ENCODE measurements around the gene C2CD4B. TPM values are rescaled to one million over a fixed set of nuclear protein-coding genes. Genes with fewer than 3 reads are reported as not detected.

The C2CD4B gene
- total RNA-seq, 3 donors from 2014 or later, result 1.5 to 3.7 (median 3.2) TPM

DNA sequence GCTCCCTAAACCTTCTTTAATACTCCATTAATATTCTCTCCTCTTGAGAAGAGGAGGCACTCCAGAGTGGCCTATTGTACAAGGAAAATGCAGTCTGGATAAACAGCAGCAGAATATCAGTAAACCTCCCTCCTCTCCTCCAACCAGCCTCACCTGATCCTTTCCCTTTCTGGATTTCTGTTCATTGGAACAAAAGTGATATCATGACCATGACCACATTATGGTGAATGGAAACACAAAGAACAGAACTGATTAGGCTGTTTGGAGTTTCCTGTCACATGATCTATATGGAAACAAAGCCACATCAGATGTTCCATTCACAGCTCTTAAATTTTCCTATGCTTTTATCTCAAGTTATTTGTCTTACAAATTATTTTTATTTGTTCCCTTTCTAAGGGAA, 14.6 kb downstream of the C2CD4B start:
- ATAC-seq, result no peak
- no peak for DNase-seq
- intact Hi-C loops (cut with DNase I, micrococcal nuclease), result no loop called here

DNA sequence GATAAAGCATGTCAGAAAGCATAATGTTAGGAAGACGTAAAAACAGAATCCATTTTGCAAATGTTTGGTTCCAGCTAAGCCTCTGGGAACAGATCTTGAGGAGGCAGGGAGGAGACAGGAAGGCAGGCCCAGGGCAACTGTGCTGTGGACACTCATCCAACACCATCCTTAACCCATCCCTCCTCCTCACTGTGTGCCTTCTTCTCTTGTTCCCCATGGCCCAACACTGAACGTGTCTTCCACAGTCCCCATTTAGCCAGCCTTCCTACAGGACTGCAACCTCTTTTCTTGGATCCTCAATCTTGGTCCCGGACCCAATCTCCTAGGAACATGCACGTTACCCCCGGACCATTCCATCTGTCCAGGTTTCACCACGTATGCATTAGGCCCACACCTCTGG, 15.4 kb downstream of the C2CD4B start:
- no peak overlapping the region for H3K4me3 ChIP-seq

More for the DNA sequence above, 14.6 kb downstream of the C2CD4B start:
- TF ChIP-seq, protein P1, sequence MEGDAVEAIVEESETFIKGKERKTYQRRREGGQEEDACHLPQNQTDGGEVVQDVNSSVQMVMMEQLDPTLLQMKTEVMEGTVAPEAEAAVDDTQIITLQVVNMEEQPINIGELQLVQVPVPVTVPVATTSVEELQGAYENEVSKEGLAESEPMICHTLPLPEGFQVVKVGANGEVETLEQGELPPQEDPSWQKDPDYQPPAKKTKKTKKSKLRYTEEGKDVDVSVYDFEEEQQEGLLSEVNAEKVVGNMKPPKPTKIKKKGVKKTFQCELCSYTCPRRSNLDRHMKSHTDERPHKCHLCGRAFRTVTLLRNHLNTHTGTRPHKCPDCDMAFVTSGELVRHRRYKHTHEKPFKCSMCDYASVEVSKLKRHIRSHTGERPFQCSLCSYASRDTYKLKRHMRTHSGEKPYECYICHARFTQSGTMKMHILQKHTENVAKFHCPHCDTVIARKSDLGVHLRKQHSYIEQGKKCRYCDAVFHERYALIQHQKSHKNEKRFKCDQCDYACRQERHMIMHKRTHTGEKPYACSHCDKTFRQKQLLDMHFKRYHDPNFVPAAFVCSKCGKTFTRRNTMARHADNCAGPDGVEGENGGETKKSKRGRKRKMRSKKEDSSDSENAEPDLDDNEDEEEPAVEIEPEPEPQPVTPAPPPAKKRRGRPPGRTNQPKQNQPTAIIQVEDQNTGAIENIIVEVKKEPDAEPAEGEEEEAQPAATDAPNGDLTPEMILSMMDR (IDR thresholded peaks at IDR 0.05), result no peak
- H3K4me1 ChIP-seq (ENCODE audit: low read depth), result no peaks in the 10 kb centered on the region
- H3K4me3 ChIP-seq, result no peak overlapping the region
- no peaks in the 10 kb centered on the region for H3K9me3 ChIP-seq
- H3K36me3 ChIP-seq (ENCODE audit: low read depth), result no peaks in the 10 kb centered on the region

DNA sequence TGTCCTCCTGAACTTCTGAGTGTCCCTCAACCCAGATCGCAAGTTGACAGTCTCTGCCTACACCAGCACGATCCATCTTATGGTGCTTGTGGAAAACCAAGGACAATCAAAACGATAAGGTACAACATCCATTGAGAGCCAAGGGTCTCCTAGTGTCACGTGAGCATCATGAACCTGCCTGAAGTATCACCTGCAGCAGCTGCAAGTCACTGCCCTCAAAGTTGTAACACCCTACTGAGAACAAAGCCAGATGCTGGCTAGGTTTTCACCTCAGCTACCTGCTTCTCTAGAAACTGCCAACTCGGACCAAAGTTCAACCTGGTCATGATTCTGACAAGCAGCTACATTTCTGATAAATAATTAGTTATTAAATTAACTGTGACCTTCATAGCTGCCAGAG, 17.5 kb downstream of the C2CD4B start:
- ATAC-seq, result no peak
- Histone ChIP-seq H3K4me3 (no peak overlapping the region), H3K9me3 (no peaks in the 10 kb centered on the region), H3K36me3 (ENCODE audit: low read depth) (no peaks in the 10 kb centered on the region), H3K4me1 (ENCODE audit: low read depth) (peaks cover under 1% of the 10 kb centered on the region)
- TF ChIP-seq, protein P1 (IDR thresholded peaks at IDR 0.05), result no peak
- no peak for DNase-seq
- intact Hi-C loops (cut with DNase I, micrococcal nuclease), result no loop called here

More for the DNA sequence above, 15.4 kb downstream of the C2CD4B start:
- TF ChIP-seq, protein P1 (IDR thresholded peaks at IDR 0.05), result no peak
- ATAC-seq, result no peak
- no peaks in the 10 kb centered on the region for H3K36me3 ChIP-seq (ENCODE audit: low read depth)
- no peak for DNase-seq
- intact Hi-C loops (cut with DNase I, micrococcal nuclease), result no loop called here
- H3K9me3 ChIP-seq, result no peaks in the 10 kb centered on the region
- H3K4me1 ChIP-seq (ENCODE audit: low read depth), result no peaks in the 10 kb centered on the region

DNA sequence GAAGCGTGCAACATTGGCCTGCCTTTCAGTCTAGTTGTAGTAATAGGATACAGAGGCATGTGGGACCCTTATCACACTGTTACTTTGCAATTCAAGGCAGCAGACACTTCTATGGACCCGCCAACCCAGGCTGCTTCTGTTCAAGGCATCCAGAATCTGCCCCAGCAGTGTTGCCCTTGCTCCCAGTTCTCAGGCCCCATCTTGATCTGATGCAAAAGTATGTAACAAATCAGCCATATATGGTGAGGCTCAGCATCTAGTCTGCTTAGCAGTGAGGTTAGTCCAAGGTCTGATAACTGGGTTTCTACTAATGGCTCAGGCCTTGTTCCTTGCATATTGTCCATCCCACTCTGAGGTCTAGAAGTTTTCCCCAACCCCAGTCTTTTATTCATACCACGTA, 17.9 kb downstream of the C2CD4B start:
- H3K4me3 ChIP-seq, result no peak overlapping the region
- H3K36me3 ChIP-seq (ENCODE audit: low read depth), result no peaks in the 10 kb centered on the region
- ATAC-seq (no peak), DNase-seq (no peak)
- no peaks in the 10 kb centered on the region for H3K9me3 ChIP-seq
- peaks cover 5% of the 10 kb centered on the region for H3K4me1 ChIP-seq (ENCODE audit: low read depth)
- intact Hi-C loops (cut with DNase I, micrococcal nuclease), result no loop called here
- TF ChIP-seq, protein P1 (IDR thresholded peaks at IDR 0.05), result no peak

DNA sequence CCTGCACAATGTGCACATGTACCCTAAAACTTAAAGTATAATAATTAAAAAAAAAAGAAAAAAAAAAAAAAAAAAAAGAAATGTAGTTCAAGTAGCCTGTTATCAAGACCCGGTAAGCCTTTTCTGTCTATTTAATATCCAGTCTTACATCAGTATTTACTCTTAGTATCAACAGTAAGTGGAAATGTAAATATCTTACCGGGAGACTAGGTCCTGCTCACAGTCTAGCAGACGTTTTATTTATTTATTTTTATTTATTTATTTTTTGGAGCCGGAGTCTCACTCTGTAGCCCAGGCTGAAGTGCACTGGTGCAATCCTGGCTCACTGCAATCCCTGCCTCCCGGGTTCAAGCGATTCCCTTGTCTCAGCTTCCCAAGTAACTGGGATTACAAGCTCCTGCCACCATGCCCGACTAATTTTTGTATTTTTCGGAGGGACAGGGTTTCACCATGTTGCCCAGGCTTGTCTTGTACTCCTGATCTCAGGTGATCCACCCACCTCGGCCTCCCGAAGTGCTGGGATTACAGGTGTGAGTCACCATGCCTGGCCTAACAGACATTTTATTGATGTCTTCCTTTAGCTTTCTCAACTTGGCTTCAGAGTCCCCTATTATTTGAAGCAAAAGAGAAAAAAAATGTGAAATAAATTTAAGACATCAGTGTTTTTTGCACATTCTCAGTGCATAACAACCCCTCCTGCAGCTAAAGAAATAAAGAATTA, 19.9 kb downstream of the C2CD4B start:
- no peak for DNase-seq
- intact Hi-C loops (cut with DNase I, micrococcal nuclease), result no loop called here
- no peaks in the 10 kb centered on the region for H3K36me3 ChIP-seq (ENCODE audit: low read depth)
- no peaks in the 10 kb centered on the region for H3K9me3 ChIP-seq
- H3K4me1 ChIP-seq (ENCODE audit: low read depth), result peaks cover 7% of the 10 kb centered on the region
- ATAC-seq, result no peak
- TF ChIP-seq, protein P1 (IDR thresholded peaks at IDR 0.05), result no peak
- no peak overlapping the region for H3K4me3 ChIP-seq
